GM21447 (cell line): ENCODE measurements around the gene LCMT2.

Experiments used
- ATAC-seq: cut with Tn5 transposase; IDR thresholded peaks from one replicate; pipeline ENCODE4 v1.9.1; 2021; ENCODE audit not compliant: unreplicated experiment

LCMT2 gene

DNA sequence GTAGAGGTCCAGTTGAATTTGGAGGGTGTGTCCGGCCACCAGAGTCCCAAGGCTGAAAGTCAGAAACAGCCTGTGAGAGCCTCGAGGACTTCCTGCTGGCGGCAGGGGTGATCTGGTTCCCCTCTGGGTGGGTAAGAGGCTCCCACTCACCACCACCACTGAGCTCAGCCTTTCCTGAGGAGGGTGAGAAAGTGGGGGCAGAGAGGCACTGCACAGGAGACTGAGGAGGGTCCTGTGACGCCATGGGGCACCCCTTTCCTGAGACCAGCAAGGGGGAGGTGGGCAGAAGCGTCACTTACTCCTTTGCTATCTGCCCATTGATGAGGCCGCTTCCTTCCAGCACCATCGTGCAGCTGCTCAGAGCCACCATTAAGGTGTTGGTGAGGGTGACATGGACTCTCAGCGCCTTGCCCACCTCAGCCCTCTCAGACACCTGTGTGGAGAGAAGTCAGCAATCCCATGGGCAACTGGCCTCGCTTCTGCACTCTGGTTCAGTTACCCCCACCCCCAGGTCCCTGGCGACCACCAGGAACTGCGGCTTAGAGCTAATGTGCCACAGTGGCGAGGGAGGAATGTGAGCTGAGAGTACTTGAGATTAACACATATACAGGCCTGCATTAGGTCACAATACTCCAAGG, 53.7 kb downstream of the LCMT2 start:
- ATAC-seq = no peak

DNA sequence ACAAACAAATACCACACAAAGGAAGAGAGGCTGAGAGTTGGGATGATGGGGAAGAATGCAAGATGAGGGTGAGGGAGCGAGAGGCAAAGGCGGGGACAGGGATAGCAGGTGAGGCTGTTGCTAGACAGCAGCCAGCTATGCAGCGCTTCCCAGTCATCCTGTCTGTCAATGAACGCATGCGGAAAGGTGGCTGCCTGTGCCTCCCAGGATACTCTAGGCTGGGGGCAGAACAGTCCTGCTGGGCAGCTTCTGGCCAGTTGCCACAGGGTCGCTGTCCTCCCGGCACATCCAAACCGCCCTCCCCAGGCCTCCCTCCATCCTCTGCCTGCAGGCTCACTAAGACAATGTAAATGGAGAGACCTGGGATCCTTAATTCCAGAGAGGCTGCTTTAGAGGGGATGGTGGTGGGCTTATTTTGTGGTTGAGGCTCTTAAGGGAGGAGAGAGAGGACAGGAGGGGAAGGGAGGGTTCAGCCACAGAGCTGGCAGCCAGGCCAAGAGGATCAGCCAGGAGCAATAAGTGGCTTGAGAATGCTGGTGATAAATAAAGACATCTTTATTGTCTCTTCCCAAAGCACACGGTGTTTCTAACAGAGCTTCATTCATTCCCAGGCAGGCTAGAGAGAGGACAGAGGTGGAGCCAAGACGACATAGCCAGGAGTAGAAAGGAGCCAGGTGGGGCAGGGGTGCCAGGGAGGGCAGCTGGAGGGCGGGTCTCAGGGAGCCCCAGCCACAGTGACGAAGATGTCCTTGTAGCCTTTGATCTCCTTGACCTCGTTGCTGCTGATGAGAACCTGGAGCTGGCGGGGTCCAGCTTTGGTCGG, 54.4 kb downstream of the LCMT2 start:
- ATAC-seq = no peak

DNA sequence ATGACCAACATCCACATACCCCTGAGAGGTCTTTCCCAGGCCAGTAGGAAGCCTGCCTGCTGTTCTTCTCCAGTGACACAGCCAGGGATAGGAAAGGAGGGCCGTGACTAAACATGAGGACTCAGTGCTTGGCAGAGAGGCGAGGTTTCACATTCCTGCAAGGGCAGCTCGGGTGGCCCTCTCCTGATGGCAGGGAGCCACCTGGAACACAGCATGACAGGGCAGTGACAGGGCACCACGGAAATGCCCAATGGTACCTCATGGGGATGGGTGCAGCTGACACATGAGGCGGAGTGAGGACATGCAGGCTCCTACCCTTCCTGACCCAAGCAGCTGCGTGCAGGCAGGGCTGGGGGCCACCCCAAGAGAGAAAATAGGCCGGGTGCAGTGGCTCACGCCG, 56.2 kb downstream of the LCMT2 start:
- ATAC-seq = no peak
